Raji (cell line): Measurements from ENCODE around the gene FITM1.

Source experiments
- POLR2A ChIP-seq: IDR thresholded peaks from 2 replicates; pipeline ENCODE4 v1.6.1; 2011; ENCODE audit warnings: low read depth, low read length, control low read depth; ENCODE audit not compliant: insufficient read depth

The FITM1 gene

GRCh38 chr14:24129410-24129998 is 955 bp upstream of the FITM1 start:
- TF ChIP-seq POLR2A: no peak

- TF ChIP-seq POLR2A: no peak
Observed at GRCh38 chr14:24130717-24131548, 474 bp downstream of the FITM1 start.

- TF ChIP-seq POLR2A: no peak
Observed at GRCh38 chr14:24131549-24131966, 1.1 kb downstream of the FITM1 start.

- no peak for TF ChIP-seq POLR2A
Observed at GRCh38 chr14:24132061-24132685, 1.7 kb downstream of the FITM1 start.

- TF ChIP-seq POLR2A: no peak
Observed at GRCh38 chr14:24132976-24133375, 2.5 kb downstream of the FITM1 start.

GRCh38 chr14:24133735-24134134 is 3.3 kb downstream of the FITM1 start:
- no peak for TF ChIP-seq POLR2A

- TF ChIP-seq POLR2A: no peak
Observed at GRCh38 chr14:24135584-24135833, 5.0 kb downstream of the FITM1 start.

- TF ChIP-seq POLR2A: peak; percentile 79
Observed at GRCh38 chr14:24135834-24136683, 5.6 kb downstream of the FITM1 start, which contains the start of gene PSME1. Gene PSME1 (plus strand): TSS chr14:24136194. CDS start chr14:24136263, 69 bp downstream.

GRCh38 chr14:24136684-24137528 is 6.4 kb downstream of the FITM1 start:
- peak; percentile 13; the same call in 1 of the 2 replicates for TF ChIP-seq POLR2A

GRCh38 chr14:24137529-24138395 is 7.3 kb downstream of the FITM1 start:
- TF ChIP-seq POLR2A: peak; percentile 23; the same call in 1 of the 2 replicates

- no peak; the same call in none of the 2 replicates for TF ChIP-seq POLR2A
Observed at GRCh38 chr14:24138396-24139271, 8.2 kb downstream of the FITM1 start.

- peak; percentile 33; the same call in 1 of the 2 replicates for TF ChIP-seq POLR2A
Observed at GRCh38 chr14:24139272-24139934, 8.9 kb downstream of the FITM1 start.
